HG03460 (cell line): ENCODE data around the gene TAX1BP3.
"Not testable (repeated sequence)": the region's sequence is repeated elsewhere in the genome, so short reads cannot be mapped to it uniquely, and the experiment has no call there.

Experiments
- ATAC-seq: cut with Tn5 transposase; IDR thresholded peaks from one replicate; pipeline ENCODE4 v1.9.1; 2021; ENCODE audit not compliant: unreplicated experiment

TAX1BP3 gene, protein sequence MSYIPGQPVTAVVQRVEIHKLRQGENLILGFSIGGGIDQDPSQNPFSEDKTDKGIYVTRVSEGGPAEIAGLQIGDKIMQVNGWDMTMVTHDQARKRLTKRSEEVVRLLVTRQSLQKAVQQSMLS

DNA sequence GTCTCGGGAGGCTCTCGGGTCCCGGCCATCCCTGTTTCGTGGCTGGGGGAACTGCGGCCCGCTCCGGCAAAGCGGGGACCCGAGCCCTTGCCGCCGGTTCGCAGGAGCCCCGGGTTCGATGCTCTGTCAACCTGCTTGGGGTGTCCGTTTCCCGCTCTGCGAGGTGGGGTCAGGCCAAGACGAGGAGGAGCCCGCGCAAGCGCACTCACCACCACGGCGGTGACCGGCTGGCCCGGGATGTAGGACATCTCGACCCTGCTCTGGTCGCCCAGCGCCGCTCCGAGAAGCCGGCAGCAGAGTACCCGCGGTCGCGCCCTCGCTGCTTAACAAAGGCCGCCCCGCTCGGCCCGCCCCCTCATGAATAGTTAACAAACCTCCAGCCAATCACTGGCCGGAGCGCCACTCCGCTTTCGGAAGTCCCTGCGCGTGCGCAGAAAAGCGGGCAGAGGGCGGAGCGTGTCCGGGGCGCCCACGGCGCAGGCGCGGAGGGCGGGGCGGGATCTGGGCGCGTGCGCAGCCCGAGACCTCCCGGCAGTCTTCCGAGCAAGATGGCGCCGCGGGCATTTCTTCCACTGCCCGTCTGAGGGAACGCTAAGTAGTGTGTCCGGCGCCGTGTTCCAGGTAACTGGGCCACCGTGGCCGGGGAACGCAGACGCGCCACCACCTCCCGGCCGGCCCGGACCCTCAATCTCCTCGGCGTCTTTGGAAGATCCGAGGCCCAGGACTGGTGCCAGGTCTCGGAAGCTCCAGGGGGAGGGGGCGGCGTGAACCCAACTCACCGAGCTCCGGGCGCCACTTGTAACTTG lies at the start of gene TAX1BP3, which contains the start of gene EMC6:
Gene TAX1BP3, minus strand, starts transcription at position 300 of the 806 bp plus-strand sequence. Its CDS starts 52 bp downstream, at position 248.
Gene EMC6, plus strand, starts transcription at position 534 of the 806 bp plus-strand sequence. CDS start 335 bp downstream, outside the sequence.
- ATAC-seq = peak; percentile 86

DNA sequence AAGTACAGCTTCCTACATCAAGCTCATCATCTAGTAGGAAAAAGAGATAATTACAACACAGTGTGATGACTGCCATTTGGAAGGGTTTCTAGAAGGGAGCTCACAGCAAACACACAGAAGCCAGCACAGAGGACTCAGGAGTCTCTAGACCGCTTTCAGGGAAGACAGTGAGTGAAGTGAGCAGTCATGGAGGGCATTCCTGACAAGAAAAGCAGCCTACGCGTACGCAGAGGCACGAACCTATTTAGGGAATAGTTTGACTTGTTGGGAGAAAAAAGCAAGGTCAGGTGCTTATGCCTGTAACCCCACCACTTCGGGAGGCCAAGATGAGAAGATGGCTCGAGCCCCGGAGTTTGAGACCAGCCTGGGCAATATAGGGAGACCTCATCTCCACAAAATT lies 46.9 kb upstream of the TAX1BP3 start:
- no peak for ATAC-seq

DNA sequence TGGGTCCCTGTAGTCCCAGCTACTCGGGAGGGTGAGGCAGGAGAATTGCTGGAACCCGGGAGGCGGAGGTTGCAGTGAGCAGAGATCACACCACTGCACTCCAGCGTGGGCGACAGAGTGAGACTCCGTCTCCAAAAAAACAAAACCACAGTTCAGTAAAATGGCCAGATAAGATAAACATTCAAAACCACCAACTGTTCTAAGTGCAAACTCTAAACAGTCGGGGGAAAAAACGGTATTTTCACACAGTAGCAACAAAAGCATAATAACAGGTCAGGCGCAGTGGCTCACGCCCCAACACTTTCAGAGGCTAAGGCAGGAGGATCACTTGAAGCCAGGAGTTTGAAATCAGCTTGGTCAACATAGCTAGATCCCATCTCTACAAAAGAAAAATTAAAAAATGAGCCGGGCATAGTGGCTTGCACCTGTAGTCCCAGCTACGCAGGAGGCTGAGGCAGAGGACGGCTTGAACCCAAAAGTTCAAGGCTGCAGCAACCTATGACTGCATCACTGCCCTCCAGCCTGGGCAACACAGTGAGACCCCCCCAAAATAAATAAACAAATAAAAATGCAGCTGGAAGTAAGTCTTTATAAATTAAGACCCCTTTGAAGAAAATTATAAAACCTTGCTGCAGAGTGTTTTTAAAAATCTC lies 44.6 kb upstream of the TAX1BP3 start:
- no peak for ATAC-seq

DNA sequence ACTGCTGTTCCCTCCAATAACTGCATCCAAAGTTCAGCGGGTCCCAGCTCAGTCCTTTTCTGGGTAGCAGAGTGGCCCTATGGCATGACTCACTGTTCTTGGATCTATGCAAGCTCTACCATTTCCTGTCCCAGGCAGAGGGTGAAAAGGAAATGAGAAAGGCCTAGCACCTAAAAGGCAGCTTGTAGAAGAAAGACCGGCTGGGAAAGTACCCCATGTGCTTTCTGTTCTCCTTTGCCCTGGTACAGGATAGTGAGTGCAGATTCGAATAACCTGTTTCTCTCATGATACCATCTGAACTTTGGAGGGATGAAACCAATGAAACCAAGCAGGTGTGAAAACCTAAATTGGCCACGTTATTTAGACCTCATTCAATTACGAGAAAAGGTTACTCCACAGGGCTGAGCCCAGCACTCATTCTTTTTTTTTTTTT lies 42.6 kb upstream of the TAX1BP3 start:
- ATAC-seq = peak; percentile 93

DNA sequence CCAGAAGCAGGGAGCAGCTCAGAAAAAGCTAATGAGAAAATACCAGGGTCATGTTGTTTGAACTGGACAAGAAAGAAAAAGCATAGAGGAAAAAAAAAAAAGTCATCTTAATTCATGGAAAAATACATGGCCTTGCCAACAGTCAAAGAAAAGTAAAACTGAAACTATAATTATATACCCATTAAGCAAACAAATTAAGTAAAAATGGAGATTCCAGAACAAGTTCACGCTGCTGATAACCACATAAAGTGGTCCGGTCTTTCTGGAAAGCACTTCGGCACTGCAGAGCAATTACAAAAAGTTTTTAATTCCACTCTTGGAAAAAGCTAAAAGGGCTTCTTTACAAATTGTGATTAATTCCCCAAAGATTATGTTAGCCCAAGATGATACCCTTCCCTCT lies 40.0 kb upstream of the TAX1BP3 start:
- ATAC-seq = no peak

DNA sequence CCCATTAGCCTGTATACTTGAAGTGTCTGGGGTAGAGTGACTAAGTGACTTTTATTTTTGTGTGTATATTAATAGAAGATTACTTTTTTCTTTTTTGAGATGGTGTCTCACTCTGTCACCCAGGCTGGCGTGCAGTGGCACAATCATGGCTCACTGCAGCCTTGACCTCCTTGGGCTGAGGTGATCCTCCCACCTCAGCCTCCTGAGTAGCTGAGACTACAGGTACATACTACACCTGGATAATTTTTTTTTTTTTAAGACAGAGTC lies 37.3 kb upstream of the TAX1BP3 start:
- ATAC-seq = not testable (repeated sequence)

DNA sequence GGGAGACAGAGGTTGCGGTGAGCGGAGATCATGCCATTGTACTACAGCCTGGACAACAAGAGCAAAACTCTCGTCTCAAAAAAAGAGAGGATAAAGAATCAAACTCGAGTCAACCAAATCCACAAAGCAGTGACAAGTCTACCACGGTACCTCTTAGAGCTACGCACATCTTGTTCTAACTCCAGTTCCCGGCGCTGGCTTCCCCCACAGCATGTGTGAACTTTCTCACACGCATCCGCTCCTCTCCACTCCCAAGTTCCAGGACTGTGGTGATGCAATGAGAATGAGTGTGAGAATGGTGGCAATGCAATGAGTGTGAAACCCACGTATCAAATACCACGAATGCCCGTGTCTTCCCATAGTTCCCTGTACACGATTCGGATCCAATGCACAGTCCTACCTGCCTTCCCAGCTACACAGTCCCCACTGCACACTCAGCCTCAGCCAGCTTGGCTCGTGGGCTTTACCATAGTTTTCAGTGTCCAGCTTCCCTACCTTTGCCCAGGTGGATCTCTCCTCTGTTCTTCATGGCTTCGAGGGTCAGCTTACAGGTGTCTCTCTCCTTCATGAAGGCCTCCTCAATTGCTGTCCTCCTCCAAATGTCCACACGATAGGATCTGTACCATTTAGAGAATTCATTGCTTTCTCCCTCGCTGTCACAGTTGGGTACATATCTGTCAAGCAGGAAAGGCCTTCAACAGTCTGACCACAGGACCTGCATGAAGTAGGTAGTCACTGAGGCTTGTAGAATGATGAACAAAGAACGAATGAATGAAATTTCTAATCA lies 36.7 kb upstream of the TAX1BP3 start:
- ATAC-seq = no peak

DNA sequence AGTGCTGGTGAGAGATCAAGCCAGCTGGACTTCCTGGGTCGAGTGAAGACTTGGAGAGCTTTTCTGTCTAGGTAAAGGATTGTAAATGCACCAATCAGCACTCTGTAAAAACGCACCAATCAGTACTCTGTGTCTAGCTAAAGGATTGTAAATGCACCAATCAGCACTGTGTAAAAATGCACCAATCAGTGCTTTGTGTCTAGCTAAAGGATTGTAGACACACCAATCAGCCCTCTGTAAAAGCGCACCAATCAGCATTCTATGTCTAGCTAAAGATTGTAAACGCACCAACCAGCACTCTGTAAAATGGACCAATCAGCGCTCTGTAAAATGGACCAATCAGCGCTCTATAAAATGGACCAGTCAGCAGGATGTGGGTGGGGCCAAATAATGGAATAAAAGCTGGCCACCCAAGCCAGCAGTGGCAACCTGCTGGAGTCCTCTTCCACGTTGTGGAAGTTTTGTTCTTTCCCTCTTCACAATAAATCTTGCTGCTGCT lies 33.7 kb upstream of the TAX1BP3 start:
- ATAC-seq = not testable (repeated sequence)

DNA sequence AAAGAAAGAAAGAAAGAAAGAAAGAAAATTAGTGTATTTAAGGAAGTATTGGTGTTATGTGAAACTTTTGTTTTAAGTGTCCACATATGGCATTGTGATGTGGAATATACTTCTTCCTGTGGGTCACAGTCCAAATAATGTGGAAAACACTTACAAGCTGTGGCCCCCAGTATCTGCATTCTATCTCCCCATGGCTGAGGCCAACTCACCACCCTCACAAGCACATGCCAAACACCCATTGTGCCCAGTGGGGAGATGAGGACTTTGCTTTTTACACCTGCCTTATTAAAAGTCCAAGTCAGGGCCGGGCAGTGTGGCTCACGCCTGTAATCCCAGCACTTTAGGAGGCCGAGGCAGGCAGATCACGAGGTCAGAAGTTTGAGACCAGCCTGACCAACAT lies 31.6 kb upstream of the TAX1BP3 start:
- no peak for ATAC-seq

DNA sequence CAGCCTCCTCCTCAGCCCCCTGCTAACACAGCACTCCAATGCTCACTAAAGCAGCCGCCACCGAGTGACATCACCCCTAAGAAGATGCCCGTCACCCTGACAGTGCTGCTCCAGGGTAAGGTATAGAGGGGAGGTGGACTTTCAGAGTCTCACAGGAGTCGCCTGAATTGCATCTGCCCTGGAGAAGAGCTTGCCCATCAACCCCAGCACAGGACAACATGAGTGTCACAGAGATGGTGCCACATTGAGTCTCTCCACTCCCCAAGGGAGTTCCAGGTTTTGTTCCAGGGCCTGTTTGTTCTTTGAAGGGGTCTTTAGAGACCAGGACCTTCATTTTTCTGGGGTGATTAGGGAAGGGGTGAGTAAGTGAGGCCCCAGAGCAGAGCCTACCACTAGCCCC lies 29.8 kb upstream of the TAX1BP3 start:
- ATAC-seq = no peak

DNA sequence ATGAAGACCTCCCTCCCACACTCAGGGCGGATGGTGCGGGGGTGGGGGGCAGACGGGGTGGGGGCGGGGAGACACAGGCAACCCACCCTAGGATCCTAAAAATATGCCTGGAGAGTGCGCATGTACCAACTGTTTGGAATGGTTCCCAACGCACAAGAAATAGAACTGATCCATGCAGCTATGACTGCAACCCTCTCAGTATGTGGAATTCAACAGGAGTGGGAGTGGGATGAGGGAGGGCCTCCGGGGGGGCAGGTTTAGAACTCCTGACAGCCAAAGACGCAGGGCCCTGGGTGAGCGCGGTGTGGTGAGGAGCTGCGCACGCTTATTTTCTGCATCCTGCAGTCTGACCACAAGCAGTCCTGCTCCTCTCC lies 28.7 kb upstream of the TAX1BP3 start:
- no peak for ATAC-seq

DNA sequence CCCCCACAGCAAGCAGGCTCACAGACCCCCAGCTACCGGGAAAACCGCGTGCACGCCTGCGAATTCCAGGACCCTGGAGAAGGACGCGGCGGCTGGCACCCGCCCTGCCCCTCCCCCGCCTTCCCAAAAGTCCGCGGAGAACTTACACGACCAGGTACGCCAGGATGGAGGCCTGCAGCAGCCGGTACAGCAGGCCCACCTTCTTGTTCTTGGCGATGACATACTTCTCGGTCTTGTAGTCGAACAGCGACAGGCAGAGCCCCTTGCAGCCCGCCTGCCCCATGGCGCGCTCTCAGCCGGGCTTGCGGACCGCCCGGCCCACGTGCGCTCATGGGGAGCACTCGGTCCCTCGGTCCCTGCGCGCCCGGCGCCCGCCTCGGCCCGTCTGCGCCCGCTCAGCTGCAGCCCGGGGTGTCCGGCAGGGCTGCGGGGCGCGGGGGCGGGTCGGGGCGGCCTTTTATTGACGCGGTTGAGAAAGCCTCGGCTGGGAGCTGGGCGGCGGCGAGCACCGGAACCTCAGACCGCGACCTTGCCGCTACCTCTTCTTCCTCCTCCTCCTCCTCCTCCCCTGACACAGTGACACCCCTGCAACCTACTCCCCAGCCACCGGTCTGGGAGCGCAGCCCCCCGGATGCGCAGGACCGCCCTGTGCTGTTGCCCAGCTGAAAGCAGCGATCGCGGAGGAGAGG lies 27.5 kb upstream of the TAX1BP3 start, which contains the start of gene P2RX5:
Gene P2RX5, minus strand, starts transcription at position 433 of the 689 bp plus-strand sequence. Its CDS starts 150 bp downstream, at position 283.
- ATAC-seq = no peak

DNA sequence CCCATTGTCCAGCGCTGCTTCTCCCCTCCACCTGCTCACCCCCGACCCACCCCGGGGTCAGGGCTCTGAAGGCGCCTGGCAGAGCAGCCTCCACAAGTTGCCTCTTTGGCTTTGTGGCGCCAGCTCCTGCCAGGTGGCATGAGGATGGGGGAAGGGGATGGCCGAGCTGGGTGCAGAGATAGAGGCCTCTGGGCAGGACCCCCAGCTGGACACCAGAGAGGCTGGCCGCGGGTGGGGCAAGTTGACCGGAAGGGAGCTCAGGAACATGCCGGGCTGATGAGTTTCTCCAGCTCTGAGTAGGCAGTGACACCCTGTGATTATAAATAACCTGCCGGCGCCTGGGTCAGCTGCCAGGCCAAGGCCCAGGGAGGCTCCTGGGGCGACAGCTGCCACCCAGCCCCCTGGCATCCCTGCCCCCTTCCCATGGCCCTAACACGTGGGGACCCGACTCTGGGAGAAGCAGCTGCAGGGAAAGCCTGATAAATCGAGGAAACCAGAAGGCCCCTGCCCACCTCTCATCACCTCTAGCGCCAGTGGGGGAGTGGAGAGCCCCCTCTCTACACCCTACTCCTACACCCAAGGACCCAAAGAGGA lies 26.8 kb upstream of the TAX1BP3 start:
- no peak for ATAC-seq

DNA sequence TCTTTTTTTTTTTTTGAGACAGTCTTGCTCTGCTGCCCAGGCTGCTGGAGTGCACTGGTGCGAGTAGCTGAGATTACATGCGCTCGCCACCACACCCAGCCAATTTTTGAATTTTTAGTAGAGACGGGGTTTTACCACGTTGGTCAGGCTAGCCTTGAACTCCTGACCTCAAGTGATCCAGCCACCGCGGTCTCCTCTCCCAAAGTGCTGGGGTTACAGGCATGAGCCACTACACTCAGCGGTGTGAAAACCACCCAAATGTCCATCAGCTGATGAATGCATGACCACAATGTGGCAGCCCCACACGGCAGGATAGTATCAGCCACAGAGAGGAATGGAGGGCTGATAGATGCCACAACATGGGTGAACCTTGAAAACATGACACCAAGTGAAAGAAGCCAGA lies 25.5 kb upstream of the TAX1BP3 start:
- no peak for ATAC-seq

DNA sequence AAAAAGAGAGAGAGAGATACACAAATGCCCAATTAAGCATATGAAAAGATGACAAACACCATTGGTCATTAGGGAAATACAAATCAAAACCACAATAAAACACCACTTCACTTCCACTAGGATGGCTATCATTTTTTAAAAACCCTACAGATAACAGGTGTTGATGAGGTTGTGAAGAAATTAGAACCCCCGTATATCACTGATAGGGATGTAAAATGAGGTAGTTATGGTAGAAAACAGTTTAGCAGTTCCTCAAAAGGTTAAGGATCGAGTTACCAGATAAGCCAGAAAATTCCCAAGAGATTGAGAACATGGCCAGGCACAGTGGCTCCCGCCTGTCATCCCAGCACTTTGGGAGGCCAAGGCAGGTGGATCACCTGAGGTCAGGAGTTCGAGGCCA lies 24.8 kb upstream of the TAX1BP3 start:
- no peak for ATAC-seq

DNA sequence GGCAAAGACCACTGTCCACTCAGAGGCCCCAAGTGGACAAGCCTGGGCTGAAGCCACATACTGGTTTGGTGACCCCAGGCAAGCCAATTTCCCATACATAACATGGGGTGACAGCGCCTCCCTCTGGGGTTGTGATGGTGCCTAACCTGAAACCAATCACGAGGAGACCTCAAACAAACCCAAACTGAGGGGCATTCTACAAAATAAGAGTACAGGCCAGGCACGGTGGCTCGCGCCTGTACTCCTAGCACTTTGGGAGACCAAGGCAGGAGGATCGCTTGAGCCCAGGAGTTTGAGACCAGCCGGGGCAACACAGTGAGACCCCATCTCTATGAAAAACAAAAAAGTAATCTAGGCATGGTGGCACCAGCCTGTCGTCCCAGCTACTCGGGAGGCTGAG lies 24.0 kb upstream of the TAX1BP3 start:
- no peak for ATAC-seq

DNA sequence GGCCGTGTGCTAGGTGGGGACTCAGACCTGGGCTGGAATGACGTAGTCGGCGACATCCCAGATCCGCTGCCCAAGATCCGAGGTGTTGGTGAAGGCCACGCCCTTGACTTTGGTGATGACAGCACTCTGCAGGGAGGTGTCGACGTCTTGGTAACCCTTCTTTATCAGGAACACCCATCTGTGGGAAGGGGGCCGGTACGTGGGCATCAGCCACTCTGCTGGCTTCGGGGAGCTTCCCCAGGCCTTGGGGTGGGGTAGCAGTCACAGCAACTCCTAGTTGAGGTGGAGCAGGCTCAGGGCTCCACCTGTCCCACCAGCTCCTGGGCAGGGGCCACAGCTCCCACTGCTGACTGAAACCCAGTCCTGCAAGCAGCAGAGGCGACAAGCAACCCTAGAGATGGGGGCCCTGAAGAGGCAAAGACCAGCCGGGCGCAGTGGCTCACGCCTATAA lies 23.3 kb upstream of the TAX1BP3 start:
- no peak for ATAC-seq

DNA sequence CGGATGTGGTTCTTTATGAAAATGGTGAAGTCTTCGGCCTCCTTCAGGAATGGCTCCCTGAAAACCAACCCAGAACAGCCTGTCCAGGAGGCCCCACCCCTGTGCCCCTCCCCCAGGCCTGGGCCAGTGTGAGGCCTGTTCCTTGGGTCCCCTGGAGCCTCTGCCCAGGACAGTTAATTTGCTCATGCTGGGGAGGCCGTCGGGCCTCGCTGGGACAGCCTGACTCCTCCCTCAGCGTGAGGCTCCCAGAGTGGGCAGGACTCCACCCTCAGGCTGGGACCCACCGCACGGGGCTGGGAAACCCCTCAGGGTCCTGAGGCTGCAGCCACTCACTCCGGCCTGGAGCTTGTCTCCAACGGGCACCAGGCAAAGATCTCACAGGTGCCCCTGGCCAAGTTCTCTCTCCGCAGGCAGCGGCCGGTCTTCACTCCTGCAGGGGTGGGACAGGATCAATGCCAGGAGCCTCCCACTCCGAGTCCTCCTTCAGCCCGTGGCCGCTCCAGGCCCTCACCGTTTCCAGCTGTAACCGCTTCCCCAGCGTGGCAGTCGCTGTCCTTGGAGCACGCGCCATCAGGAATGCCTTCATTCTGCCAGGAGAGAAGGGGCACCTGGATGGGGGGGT lies 21.8 kb upstream of the TAX1BP3 start:
- ATAC-seq = no peak

DNA sequence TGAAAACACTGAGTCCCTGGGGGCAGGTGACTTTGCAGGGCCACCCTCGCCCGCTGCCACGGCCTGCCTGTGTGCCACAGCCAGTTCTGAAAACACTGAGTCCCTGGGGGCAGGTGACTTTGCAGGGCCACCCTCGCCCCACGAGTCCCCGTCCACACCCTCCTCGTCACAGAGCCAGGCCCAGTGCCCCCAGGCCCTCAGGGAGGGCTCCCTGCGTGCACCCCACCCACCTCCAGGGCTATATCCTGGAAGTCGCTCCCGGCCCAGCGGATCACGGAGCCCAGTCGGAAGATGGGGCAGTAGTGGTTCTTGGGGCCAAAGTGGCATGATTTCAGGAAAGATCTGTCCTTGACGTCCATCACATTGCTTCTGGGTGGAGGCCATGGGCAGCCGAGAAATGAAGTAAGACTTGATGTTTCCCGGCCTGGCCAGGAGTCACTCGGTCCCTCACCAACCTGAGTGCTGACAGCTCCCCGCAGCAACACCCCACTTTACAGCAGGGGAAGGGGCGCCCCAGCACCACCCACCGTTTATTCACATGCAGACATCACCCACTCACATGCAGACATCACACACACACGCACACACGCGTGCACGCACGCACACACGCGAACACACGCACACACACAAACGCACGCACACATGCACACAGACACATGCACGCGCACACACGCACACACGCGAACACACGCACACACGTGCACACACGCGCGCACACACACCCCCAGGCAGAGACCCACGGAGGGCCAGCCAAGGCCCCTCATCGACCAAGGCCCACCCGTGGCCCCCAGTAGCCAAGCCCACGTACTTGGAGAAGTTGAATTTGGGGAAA lies 21.1 kb upstream of the TAX1BP3 start:
- ATAC-seq = no peak
